HG03159 (cell line): ENCODE results near the gene NRXN3.

Source experiments
- ATAC-seq: cut with Tn5 transposase; IDR thresholded peaks from one replicate; pipeline ENCODE4 v1.9.1; 2021; ENCODE audit warnings: mild to moderate bottlenecking, moderate library complexity; ENCODE audit not compliant: unreplicated experiment

The NRXN3 gene

DNA sequence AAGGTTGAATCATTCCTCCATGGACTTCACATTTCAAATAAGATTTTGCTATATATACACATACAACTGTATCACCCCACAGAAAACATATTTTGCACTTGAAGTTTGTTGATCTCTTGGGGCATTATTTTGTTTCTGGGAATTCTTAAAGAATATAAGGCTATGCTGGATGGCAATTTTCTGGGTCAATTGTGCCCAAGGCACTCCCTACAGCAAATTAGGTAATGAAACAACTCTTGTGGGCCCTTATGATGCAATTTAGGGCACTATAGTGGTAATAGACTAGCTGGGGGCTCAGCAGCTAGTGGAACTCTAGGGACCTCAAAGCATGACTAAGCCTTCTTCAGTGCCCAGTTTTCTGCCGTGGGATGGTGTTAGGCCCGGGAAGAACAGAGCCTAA is 444.4 kb downstream of the NRXN3 start:
- ATAC-seq = no peak

DNA sequence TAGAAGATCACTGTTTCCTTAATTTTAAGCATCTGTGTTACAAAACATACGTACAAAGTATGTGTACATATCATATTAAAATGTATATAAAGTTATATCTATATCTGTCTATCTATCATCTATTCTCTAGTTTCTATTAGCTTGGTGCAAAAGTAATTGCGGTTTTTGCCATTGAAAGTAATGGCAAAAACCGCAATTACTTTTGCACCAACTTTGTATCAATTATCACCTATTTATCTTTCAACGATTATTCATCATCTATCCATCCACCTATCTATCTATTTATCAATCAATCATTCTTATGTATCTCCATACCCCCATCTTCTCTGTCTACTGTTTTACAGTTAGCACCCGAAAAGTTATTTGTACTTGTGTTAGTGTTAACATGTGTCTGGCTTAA is 447.6 kb downstream of the NRXN3 start:
- no peak for ATAC-seq

DNA sequence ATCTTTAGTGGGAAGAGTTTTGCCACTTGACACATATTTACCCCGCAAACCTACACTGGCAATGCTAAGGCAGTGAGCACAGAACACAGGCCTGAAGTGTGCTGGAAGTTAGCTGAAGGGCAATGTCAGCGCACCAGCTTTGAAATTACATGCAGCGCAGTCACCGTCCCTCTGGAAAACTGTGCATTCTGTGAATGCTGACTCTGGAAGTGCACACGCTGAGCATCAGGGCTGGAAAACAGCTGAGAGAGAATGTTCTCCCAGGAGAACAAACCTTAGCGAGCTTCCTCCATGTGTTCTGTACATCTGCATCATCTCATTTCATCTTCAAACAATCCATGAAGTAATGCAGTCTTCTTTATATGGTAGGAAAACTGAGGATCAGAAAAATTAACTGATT is 448.2 kb downstream of the NRXN3 start:
- ATAC-seq = no peak

DNA sequence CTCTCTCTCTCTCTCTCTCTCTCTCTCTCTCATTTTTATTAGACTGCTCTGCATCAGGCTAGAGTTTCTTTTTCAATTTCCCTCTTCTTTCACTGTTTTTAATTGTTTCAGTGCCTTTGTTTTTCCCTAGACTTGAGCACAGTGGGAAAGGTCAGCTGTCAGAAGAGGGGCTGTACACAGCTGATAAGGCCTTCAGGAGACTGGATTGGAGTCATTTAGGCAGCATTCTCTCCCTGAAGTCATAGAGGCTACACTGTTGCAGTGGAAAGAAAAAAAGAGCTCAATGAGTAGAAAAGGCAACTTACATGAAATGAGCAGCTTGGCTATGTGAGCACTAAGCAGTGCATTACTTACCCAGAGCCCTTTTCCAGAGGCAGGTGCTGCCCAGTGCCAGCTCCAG is 456.9 kb downstream of the NRXN3 start:
- ATAC-seq = no peak

DNA sequence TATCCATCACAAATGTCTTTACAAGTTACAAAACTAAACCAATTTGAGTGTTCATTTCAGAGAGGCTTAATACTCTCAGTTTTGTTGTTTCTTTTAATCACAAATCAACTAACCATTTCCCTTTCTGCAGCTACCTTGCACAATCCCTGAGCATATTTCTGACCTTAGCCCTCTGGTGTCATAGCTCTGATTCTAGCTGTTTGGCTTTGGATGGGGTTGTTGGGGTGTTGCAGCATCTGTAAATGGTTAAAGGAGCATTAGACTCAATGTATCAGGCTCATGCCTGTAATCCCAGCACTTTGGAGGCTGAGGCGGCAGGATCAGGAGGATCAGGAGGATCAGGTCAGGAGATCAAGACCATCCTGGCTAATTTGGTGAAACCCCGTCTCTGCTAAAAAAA is 461.4 kb downstream of the NRXN3 start:
- ATAC-seq = no peak

DNA sequence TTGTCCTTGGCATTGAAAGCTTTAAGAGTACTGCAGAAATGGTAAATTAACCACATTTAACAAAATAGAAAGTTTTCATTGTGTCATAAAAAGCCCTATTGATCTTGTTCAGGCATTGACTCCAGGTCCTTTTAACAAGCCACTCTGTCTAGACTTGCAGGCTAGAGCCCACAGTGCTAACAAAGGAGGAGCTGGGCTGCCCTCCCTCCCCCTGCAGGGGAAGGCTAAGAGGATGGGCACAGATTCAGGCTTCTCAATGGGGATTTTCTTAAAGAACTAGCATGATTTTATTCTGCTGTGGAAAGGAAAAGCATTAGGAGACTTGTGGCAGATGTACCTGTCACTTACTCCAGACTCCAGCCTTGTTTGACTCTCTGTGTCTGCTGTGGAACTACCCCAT is 463.6 kb downstream of the NRXN3 start:
- no peak for ATAC-seq

DNA sequence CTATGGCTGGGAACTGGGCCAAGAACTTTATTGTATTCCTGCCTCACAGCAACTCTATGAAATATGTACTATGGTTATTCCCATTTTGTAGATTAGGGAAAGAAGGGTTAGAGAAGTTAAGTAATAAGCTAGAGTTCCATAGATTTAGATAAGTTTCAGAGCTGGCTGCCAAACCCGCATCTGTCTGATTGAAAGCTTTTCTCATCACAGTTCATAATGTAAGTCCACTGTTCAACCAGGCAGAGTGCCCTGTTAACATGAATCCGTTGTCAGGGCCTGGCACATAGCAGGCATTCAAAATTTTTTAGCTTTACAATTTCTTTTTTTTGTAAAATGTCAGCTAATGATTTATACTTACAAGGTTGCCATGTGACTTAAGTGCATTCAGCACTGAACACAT is 467.3 kb downstream of the NRXN3 start:
- ATAC-seq = no peak

DNA sequence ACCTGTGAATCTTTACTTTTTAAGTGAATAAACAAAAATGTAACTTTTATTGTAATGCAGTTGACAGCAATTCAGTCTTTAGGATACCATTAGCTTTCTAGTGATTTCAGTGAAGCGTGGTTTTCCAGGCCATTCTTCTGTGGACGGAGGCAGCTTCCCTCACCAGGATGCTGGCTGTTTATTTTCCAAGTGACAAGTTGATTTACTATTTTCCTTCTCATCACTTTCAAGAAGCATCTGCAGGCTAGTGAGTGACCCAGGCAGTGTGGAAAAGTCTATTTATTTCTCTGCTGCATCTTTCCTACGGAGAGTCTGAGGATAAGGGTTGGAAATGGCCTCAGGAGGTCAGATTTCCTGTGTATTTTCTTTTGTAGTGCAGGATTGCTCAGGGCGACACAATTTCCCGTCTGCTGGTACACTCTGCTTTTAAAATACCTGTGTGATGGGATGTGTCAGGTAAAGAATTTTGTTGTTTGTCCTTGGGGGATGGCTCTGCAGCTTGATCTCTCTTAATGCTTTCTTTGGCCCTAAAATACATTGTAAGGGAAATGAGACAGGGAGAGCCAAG is 467.8 kb downstream of the NRXN3 start:
- no peak for ATAC-seq

DNA sequence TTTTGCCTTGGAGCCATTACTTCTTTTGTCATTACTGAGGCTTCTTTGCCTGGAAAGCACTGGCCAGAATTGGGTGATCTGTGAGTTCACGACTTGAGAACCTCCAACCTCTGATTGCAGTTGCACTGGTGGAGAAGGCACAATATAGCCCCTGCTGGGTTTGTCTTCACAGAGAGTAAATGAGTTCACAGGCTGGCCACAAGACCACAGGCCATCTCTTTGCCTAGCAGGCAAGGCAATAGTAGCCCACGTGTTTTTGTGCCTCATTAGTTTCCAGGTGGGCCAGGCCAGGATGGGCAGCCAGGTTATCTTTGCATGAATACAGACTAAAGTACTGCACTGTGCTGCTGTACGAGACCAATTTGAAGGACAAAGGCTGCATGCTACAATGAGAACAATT is 468.8 kb downstream of the NRXN3 start:
- no peak for ATAC-seq

DNA sequence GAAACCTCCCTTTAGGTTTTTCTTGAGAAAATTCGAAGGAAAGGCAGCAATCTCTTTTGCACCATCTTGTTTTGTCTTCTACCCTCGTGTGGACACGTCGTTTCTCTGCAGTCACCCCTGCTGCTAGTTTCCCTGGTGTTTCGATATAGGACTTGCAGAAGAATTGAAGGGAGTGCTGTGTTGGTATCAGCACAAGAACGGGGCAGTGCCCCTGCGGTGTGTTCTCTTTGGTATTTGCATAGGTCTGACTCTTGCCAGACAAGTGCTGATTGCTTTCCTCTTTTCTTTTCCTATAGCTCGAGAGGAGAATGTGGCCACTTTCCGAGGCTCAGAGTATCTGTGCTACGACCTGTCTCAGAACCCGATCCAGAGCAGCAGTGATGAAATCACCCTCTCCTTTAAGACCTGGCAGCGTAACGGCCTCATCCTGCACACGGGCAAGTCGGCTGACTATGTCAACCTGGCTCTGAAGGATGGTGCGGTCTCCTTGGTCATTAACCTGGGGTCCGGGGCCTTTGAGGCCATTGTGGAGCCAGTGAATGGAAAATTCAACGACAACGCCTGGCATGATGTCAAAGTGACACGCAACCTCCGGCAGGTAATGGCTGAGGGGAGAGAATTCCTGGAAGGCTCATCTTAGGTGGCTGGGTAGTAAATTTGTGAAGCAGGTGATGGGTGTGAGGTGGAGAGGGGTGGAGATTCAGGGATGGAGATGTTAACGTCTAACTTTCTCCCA is 474.8 kb downstream of the NRXN3 start:
- ATAC-seq = no peak

DNA sequence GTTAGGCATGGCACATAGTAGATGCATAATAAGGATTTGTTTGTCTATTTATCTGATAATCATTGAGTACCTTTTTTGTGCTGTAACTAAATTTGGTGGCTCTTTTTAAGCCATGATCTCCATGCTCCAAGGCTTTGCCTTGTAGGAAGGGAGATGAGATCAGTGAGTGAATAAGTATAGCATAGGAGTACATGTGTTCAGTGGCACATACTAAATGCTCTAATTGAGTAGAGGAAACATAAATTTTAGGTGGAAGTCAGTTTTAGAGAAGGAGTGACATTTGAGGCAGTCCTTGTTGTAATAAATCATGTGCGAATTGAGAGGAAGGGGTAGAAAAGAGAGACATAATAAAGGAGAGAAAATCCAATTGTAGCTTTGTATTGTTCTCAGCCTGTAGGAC is 482.6 kb downstream of the NRXN3 start:
- no peak for ATAC-seq

DNA sequence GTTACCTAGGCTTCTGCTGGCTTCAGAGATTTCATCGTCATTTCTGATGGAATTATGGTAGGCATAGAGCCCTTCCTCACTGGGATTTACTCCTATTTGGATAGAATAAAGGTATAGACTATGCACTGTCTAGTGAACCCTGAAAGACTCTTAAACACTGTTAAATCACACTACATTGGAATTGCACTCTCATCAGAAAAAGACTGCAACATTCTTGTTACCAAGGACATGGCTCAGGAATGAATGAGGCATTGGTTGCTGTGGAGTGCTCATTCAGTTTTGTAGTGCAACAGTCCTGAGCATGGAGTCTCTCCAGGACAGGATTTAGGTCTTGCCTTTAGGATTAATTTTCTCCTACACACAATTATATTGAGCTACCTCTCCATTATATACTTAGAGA is 483.0 kb downstream of the NRXN3 start:
- no peak for ATAC-seq

DNA sequence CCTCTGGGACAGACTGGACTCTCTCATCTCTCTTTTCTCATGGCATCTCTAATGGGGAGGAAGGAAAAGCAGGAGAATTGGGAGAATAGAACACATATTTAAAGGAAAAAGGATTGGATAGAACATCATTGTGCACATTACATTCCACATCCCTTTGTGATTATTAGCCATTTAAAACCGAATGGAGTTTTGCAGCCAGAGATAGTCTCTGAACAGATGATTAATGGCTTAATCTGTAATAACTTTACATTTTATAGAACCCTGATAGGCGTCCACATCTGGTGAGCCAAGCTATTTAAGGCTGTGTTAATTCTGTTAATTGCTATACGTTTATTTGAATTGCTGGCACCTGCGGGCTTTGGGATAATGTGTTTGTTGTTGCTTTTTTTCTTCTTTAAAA is 487.3 kb downstream of the NRXN3 start:
- no peak for ATAC-seq

DNA sequence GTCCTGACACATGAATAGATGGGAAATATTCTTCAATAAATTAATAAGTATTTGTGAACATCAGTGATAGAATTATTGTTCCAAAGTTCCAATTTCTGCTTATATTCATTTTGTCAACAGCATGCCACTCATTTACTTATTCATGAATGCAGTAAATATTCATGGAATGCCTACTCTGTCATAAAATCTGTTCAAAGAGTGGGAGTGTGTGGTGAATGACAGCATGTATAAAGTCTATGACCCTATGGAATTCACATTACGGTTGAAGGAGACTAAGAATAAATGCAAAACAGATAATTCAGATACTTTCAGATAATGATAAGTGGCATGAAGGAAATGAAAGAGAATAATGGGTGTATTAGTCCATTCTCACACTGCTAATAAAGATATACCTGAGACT is 494.7 kb downstream of the NRXN3 start:
- ATAC-seq = no peak

DNA sequence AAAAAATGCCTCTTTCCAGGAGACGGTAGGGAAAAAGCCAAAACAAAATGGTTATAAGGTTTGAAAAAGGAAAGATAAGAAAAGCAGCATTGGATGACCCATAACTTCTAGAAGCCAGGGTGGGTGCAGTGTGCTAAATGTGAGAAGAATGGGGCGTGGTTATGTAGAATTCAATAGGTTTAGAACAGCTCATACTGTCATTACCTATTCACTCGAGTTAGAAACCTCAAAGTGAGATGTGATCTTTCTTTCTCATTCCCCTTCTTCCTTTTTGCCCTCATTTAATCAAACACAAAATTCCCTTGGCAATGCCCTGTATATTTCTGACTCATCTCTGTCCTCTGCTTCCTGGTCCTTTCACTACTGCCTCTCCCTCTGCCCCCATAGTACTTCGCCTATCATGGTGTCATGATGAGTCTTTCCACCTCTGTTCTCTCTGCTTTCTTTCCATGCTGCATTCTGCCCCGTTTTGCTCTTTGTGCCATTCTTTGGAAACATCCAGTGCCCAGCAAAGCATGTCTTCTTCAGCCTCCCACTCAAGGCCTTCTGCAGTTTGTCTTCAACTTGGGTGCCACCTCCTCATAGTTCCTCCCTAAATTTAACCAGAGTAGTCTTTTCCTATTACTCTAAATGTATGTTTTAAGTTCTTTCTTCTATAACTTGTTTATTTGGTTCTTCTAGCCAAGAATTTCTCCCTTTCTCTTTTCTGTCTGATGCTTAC is 496.3 kb downstream of the NRXN3 start:
- ATAC-seq = no peak

DNA sequence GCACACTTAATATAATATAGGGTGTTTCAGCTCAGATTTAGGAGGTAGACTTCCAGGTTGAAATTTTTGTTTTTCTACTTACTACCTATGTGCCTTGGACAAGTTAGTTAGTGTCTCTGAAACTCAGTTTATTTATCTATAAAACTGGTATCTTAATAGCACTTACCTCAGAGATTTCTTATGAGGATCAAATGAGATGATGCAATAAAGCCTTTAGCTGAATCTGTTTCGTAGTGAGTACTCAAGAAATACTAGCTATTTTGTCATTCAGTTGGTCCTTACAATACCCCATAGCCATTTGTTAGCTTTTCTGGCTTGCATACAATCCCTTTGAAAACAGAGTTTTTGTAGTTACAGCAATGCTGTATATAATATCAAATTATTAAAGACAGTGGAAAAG is 497.0 kb downstream of the NRXN3 start:
- ATAC-seq = no peak

DNA sequence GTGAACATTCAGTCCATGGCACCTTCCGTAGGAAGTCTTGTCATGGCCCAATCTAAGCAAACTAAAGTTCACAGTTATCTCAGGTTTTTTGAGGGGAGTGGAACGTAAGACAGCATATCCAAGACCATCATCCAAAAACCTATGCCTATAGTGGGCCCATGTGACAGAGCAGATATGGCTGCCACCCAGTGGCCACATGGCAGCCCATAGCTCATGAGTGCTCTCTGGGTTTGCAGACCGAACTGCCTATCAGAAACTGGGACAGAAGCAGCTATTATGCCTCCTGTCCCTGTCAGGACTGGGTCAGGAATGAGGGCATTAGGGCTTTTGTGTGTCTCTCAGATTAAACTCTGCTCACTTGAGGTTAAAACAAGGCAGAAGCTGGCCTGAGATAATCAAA is 503.7 kb downstream of the NRXN3 start:
- ATAC-seq = no peak

DNA sequence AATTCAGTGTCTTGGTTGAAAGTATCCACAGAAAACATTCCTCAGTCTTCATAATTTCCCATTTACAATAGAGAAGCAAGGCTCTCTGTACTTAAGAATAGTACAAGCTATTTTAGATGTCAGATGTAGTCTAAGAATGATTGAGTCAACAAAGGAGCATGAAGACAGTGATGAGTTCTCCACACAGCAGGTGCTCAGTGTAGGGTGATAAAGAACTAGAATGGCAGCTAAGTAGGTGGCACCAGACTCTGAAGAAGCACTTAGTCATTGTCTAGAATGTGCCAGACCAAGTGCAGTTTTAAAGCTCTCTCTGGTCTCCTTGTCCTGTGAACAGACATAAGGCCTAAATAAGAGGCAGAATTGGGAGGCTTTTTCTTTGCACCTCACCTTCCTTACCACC is 504.6 kb downstream of the NRXN3 start:
- ATAC-seq = no peak

DNA sequence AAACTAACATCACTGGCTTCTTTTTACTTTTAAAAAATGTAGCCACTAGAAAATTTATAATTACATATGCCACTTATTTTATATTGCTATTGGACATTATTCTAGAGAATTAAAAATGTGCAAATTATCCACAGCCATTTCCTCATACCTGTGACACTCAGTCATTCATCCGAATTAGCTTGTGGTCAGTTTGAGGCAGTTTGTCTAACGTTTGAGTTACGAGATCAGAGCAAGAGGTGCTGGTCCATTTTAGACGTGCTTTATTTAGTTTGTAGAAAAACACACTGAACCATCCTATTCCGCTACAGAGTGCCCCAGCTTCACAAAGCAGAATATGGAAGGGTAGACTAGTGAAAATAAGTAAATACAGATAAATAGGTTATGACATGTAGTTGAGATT is 513.0 kb downstream of the NRXN3 start:
- ATAC-seq = no peak

DNA sequence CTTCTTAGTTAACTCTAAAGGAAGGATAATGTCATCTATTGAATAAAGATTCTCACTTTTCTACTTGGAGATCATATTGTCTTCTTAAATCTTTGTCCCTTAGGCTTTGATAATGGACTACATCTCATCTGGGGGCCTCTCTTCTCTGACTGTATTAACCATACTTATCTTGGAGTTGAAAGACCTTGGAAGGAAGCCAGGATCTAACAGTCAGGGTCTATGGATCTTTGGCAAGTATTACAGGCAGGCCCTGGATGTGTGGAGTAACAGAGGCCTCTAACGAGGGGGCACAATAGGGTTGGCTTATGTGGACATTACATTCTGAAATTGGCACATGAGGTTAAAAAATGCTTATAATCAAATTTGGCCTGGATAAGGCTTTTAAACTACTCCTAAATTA is 513.8 kb downstream of the NRXN3 start:
- no peak for ATAC-seq

DNA sequence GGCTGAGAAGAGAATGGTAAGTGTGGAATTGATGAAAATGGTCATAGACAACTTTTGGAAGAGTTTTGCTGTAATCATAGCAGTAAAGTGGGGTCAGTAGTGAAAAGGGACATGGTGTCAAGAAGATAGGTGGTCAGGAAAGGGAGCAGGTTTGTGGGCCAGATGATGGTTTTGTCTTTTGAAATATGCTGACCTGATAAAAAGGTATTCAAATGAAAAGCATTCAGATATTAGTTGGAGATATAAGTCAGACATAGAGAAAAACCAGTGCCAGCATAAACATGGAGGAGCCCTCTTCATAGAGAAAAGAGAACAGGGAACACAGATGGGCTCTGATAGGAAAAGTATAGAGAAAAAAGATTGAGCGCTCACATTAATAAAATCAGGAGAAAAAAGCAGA is 518.3 kb downstream of the NRXN3 start:
- ATAC-seq = no peak

DNA sequence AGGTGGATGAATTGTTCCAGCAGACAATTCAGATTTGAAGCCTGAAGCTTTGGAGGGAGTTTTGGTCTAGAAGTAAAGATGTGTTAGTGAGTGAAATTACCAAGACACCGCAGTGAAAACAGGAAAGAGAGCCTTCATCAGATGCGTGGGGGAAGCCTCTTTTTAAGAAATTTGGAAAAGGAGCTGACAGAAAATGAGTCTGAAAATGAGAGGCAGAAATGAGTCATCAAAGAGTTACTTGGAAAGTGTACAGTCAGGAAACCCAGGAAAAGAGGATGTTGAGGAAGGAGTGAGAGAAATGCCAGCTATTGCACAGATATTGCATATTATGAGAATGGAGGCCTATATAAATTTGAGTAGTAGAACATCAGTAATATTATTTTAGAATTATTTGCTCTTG is 520.7 kb downstream of the NRXN3 start:
- no peak for ATAC-seq
